Measurements from ENCODE around the gene TECPR1.

Gene TECPR1

GRCh38 chr7:98288064-98288823 lies 36.2 kb upstream of the TECPR1 start:
- H3F3A ChIP-seq (ENCODE audit: control insufficient read depth, insufficient read depth) = no peaks in the 10 kb centered on the region; the same call in 1 of the 2 replicates
- no peaks in the 10 kb centered on the region; the same call in 1 of the 2 replicates for H3K4me1 ChIP-seq (ENCODE audit: control insufficient read depth, low read length)
- H3K9me3 ChIP-seq (ENCODE audit: control insufficient read depth, insufficient read depth, low read length) = no peaks in the 10 kb centered on the region
- no peaks in the 10 kb centered on the region for H3K79me2 ChIP-seq (ENCODE audit: control insufficient read depth, low read length)
- H3K36me3 ChIP-seq (ENCODE audit: control insufficient read depth, low read length) = peaks cover 3% of the 10 kb centered on the region; the same call in 1 of the 2 replicates
- no peaks in the 10 kb centered on the region for H3K9me2 ChIP-seq (replicated peaks; ENCODE audit: control insufficient read depth, low read length)
- no peak overlapping the region for H3K4me2 ChIP-seq (ENCODE audit: low read length)
- no peaks in the 10 kb centered on the region for H3K27me3 ChIP-seq (ENCODE audit: control insufficient read depth, low read length)
- peaks cover 14% of the 10 kb centered on the region; the same call in 1 of the 2 replicates for H4K20me1 ChIP-seq (ENCODE audit: control insufficient read depth, insufficient read depth, low read depth, low read length)
- H3K4me3 ChIP-seq (ENCODE audit: low read length) = no peak overlapping the region
- H3K27ac ChIP-seq (ENCODE audit: low read depth, low read length) = no peak overlapping the region
- TF ChIP-seq EZH2phosphoT487 (IDR thresholded peaks at IDR 0.05; ENCODE audit: borderline replicate concordance, low read length) = no peak
- no peak for TF ChIP-seq CTCF (IDR thresholded peaks at IDR 0.05; ENCODE audit: low read depth, low read length, poor library complexity, severe bottlenecking)

GRCh38 chr7:98287486-98287959 lies 35.5 kb upstream of the TECPR1 start:
- Histone ChIP-seq H3K36me3 (ENCODE audit: control insufficient read depth, low read length) (peaks cover 2% of the 10 kb centered on the region; the same call in 1 of the 2 replicates), H3K27ac (ENCODE audit: low read depth, low read length) (no peak overlapping the region), H4K20me1 (ENCODE audit: control insufficient read depth, insufficient read depth, low read depth, low read length) (peaks cover 15% of the 10 kb centered on the region; the same call in 1 of the 2 replicates), H3K9me2 (replicated peaks; ENCODE audit: control insufficient read depth, low read length) (no peaks in the 10 kb centered on the region), H3K79me2 (ENCODE audit: control insufficient read depth, low read length) (no peaks in the 10 kb centered on the region), H3K4me2 (ENCODE audit: low read length) (no peak overlapping the region), H3K4me3 (ENCODE audit: low read length) (no peak overlapping the region), H3F3A (ENCODE audit: control insufficient read depth, insufficient read depth) (no peaks in the 10 kb centered on the region; the same call in 1 of the 2 replicates), H3K27me3 (ENCODE audit: control insufficient read depth, low read length) (peaks cover 2% of the 10 kb centered on the region), H3K4me1 (ENCODE audit: control insufficient read depth, low read length) (peaks cover 5% of the 10 kb centered on the region), H3K9me3 (ENCODE audit: control insufficient read depth, insufficient read depth, low read length) (no peaks in the 10 kb centered on the region)
- no peak for TF ChIP-seq CTCF (IDR thresholded peaks at IDR 0.05; ENCODE audit: low read depth, low read length, poor library complexity, severe bottlenecking)

- H3K4me2 ChIP-seq (ENCODE audit: low read length) = no peak overlapping the region
- no peak for TF ChIP-seq CTCF (IDR thresholded peaks at IDR 0.05; ENCODE audit: low read depth, low read length, poor library complexity, severe bottlenecking)
- no peak for TF ChIP-seq EZH2phosphoT487 (IDR thresholded peaks at IDR 0.05; ENCODE audit: borderline replicate concordance, low read length)
- peaks cover 20% of the 10 kb centered on the region; the same call in 1 of the 2 replicates for H4K20me1 ChIP-seq (ENCODE audit: control insufficient read depth, insufficient read depth, low read depth, low read length)
- H3K4me1 ChIP-seq (ENCODE audit: control insufficient read depth, low read length) = peaks cover 11% of the 10 kb centered on the region
- peaks cover 8% of the 10 kb centered on the region for H3K27me3 ChIP-seq (ENCODE audit: control insufficient read depth, low read length)
- H3K27ac ChIP-seq (ENCODE audit: low read depth, low read length) = no peak overlapping the region
- no peaks in the 10 kb centered on the region; the same call in 1 of the 2 replicates for H3K36me3 ChIP-seq (ENCODE audit: control insufficient read depth, low read length)
- H3K9me3 ChIP-seq (ENCODE audit: control insufficient read depth, insufficient read depth, low read length) = no peaks in the 10 kb centered on the region
- no peaks in the 10 kb centered on the region for H3K9me2 ChIP-seq (replicated peaks; ENCODE audit: control insufficient read depth, low read length)
- no peak overlapping the region for H3K4me3 ChIP-seq (ENCODE audit: low read length)
- H3K79me2 ChIP-seq (ENCODE audit: control insufficient read depth, low read length) = no peaks in the 10 kb centered on the region
- no peaks in the 10 kb centered on the region; the same call in 1 of the 2 replicates for H3F3A ChIP-seq (ENCODE audit: control insufficient read depth, insufficient read depth)
Observed at GRCh38 chr7:98286701-98287485, 34.9 kb upstream of the TECPR1 start.
